Activated effector memory CD4-positive, alpha-beta T cell treated with Interleukin-2 at 50 U/mL for 16 hours (primary cell): ENCODE measurements around the gene CITED1.
"Not testable (repeated sequence)": the region's sequence is repeated elsewhere in the genome, so short reads cannot be mapped to it uniquely, and the experiment has no call there.

Experiments
- DNase-seq: peaks from one replicate; pipeline ENCODE4 v3.0.0-alpha.2; 2020

CITED1 gene, protein sequence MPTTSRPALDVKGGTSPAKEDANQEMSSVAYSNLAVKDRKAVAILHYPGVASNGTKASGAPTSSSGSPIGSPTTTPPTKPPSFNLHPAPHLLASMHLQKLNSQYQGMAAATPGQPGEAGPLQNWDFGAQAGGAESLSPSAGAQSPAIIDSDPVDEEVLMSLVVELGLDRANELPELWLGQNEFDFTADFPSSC

DNA sequence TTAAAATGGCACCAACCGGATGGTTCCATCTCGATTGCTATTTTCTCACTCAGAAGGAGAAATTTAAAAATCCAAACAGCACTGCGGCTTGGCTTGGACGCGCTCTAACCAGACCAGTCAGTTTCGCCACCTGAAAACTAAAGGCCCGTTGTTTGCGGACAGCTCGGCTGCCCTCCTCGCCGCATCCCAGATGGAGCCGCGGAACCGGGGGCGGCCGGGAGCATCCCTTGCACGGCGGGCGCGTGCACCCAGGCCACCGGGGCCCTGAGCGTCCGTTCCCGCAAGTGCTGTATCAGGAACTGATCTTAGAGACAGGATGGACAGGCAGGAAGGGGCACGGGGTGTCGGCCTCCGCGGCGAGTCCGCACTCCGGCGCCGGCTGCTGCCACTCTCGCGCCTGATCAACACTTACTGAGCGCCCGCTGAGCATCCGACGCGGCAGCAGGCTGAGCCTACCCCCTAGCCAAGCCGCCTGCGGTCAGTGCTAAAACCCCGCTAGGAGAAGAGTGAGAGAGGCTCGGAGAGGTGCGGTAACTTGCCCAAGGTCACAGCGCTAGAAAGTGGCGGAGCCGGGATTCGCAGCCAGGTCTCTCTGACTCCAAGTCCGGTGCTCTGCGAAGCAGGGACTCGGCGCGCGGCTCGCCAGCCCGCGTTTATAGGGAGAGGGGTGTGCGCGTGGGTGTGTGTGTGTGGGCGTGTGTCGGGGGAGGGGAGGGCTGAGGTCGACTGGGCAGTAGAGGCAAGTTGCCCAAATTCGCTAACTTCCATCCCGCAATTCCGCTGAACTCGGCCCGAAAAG lies at the start of gene CITED1:
CITED1 (minus strand) TSS at position 629 of the 799 bp plus-strand sequence. CDS start 3,045 bp downstream, outside the sequence.
- DNase-seq = no peak

DNA sequence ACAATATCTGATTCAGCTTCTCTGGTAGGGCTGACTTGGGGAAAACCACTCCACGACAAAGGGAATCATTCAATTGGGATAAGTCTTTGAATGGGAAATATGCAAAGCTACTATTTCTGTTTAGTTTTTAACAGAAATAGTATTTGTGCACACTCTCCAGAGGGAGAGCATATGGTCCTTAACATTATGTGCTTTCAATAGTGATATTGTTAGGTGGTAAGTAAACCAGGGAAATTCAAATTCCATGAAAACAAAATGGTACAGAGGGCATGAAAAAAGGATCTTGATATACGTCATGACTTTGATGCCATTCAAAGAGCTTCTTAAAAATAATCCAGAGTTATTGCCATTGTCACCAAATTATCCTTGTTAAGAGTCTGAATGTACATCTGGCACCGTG lies 47.1 kb upstream of the CITED1 start:
- DNase-seq = no peak

DNA sequence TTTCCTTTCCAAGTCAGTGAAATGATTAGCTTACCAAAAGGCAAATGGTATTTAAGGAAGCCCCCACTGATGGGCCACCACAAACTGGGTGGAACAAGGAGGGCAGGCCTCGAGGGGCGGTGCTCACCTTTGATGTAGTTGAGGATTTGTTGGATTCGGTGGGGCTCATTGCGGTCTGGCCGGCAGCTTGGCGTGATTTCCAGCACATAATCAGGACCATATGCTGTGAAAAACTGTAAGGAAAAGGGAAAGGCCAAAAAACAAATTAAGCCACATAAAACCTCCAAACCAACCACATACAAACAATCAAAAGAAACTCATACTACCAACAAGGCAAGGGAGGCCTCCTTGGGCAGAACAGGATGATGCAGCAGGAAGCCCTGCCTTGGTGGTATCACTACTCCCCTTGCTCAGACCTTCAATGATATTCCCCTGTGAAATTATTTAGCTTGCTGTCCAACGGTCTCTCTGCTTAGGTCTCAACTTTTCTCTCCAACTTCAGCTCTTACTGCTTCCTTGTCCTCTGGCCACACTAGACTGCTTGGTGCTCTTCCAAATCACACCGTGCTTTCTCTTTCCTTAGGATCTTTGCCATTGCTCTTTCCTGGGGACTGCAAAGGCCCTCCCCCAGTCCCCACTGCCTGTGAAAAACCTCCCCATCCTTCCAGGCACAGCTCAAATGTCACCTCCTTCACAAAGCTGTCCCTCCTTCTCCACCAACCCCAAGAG lies 46.1 kb upstream of the CITED1 start:
- no peak for DNase-seq

DNA sequence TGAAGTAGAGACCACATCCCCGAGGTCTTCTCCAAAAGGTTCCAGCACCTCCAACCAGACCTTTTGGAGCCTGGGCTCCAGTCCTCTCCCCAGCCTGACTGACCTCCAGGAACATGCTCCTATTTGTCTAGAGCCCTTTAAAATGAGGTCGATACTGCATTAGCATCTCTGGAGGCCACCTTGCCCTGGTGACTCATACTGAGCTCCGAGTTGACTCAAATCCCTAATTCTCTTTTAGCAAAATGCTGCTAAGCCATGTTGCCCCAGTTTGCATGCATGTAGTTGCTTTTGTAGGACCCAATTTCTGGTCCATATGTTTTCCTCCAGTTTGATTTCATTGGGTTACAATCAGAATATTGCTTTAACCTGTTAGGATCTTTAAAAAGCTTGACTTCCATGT lies 43.5 kb upstream of the CITED1 start:
- DNase-seq = no peak

DNA sequence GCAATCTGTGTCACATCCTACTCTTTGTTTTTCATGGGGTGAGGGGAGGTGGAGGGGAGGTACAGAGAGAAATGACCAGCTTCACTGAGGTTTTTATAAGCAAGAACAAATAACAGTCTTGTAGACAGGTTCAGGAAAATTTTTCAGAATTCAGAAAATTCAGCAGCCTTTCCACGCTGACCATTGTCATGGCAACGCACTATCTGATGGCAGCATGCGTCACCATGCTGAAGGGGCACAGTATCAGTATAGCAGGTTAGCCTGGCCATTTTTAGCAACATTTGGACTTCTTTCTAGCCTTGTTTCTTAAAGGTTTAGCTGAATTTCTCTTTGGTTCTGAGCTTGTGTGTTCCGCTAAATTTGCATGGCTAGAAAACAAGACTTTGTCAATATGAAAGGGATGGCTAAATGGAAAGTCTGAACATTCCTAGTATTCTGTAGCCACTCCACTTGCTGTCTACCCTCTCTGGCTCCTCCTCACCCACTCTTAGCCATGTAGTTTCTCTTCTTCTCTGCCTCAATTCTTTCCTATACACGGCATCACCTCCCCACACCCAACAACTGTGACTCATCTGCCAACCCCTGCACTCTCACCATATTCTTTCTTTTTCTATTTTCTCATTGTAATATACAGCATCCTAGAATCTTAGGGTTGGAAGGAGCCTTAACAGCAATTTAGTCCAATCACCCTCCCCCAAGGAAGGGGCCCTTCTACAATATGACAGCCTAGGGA lies 42.7 kb upstream of the CITED1 start:
- no peak for DNase-seq

DNA sequence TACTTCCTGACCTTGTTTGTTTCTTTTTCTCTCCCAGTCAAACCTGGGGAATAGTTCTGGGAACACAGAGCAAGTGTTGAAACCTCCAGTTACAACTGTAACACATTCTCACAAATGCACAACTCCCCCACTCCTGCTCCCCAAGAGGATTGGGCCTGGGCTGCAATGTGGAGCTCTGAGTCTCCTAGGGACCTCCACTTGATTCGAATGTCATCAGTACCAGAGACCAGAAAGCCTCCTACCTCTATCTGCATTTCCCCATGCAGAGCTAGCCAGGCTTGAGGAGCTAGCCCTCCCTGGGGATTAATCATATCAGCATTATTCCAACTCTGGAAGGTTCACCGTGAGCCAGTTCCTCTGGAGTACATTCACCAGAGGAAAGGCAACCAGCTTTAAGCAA lies 41.7 kb upstream of the CITED1 start:
- no peak for DNase-seq

DNA sequence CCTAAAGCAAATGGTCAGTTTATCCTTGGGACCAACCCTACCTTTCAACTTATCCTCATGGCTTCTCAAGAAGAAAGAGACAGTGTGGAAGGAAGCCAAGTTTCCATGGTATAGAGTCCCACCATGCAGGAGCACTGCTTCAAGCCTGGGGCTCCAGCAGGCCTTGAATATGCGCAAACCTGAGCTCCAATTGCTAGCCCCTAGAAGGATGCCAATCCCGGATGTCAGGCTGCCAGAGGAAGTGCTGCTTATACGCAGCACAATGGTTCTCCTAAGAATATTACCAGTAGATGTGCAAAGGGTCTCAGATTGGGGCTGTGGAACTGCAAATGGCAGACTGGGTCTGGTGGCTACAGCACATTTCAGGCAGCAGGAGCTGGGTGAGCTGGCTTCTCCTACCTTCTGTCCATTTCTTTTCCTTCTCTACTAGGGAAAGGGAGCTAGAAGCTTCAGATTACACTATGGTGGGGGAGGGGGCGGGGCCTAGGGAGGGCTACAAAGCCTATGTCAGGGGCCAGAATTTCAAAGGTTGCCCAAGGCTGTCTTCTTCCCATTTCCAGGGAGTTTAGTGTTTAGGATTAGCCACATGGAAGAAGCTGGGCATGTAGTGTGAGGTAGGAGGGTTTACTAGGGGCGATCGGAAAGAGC lies 40.7 kb upstream of the CITED1 start:
- no peak for DNase-seq

DNA sequence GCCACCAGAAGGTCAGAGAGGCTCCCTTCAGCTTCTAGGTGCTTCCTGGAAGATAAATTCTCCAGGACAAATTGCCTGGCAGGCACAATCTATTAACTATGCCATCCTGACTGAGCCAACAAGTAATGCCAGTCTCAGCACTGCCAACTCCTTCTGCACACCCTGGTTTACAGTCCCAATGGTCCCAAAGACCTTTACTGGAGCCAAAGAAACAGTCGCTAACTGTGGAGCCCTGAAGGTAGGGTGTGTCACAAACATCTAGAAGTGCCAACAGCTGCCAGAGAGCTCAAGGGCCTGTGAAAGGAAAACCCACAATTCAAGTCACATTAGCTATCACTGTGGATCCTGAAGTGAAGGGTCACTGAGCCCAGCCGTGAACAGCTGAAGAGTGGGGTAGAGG lies 34.9 kb upstream of the CITED1 start:
- no peak for DNase-seq

DNA sequence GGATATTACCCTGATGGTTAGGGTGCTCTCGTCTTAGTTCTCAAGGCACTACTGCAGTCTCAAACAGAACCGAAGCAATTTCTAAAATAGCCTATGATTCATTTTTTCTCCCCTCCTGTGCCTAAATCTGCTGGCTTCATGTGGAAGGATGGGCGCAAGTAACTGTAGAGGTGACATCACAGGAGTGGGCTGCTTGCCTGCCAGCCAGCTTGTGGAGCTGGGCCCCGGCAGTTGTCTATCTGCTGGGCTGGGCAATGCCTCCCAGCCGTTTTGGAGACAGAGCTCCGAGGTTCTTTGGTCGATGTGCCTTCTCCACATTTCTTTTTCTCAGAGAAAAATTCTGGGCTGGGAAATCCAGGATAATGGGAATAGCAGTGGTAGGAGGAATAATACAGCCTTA lies 34.3 kb upstream of the CITED1 start:
- no peak for DNase-seq

DNA sequence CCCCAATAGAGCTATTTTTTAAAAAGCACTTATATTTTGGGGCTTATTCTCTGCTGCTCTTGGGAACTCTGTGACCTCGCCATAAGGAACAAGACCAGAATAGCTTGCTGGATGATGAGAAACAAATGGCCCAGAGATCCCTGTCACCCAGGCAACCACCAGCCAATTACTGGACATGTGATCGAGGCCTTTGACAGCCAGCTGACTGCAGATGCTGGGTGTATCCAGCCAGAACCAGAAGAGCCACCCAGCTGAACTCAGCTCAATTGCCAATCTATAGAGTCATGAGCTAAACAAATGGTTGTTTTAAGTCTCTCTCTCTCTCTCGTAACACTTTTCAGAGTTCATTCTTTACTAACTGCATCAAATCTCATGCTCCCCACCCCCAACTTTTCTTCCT lies 24.4 kb upstream of the CITED1 start:
- DNase-seq = no peak

DNA sequence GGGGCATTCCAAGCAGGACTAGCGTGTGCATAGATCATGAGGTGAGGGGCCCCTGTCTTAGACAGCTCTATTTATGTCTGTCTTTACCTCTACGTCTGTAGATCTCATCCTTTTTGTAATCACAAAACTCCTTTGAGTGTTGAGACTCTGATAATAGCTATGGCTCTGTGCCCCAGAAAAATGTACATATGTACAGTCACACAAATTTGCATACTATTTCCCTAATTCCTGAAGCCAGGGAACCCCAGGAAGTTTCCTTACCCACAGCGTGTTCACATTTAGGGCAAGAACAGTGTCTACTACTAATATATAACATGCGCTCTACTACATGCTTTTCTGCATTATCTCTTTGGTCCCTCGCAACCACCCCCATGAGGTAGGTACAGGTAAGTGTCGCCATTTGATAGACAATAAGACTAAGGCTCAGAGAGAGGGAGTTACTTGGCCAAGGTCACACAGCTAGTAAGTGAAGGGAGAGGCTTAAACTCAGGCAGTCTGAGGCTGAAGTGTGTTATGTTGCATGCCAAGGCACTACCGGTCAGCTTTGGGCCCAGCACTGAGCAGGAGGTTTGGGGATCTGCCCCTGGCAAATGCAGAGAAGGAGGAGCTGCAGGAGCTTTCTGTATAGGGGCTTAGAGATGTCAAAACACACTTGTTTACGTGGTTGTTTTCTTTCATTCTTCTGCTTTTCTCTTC lies 21.0 kb upstream of the CITED1 start:
- DNase-seq = no peak

DNA sequence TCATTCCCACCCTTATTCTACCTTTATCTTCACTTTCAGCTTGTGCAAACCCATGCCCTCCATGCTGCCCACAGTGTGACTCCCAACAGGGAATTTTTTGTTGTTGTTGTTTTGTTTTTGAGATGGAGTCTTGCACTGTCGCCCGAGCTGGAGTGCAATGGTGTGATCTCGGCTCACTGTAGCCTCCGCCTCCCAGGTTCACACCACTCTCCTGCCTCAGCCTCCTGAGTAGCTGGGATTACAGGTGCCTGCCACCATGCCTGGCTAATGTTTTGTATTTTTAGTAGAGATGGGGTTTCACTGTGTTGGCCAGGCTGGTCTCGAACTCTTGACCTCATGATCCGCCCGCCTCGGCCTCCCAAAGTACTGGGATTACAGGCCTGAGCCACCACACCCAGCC lies 13.9 kb upstream of the CITED1 start:
- not testable (repeated sequence) for DNase-seq

DNA sequence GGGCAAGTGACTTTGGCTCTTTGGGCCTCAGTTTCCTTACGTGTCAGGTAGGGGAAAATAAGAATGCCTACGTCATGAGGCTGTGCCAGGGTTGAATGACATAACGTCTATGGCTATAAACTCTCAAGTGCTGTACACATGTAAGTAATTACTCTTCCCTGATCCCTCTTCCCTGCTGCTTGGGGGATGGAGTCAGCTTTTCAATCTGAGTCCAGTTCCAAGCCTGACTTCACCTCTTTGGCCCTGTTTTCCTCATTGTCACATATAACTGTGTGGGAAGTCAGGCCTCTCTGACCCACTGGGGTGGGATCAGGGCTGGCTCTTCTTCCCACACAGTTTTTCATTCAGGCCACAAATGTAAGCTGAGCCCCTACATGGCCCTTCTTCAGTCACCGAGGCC lies 11.4 kb upstream of the CITED1 start:
- no peak for DNase-seq

DNA sequence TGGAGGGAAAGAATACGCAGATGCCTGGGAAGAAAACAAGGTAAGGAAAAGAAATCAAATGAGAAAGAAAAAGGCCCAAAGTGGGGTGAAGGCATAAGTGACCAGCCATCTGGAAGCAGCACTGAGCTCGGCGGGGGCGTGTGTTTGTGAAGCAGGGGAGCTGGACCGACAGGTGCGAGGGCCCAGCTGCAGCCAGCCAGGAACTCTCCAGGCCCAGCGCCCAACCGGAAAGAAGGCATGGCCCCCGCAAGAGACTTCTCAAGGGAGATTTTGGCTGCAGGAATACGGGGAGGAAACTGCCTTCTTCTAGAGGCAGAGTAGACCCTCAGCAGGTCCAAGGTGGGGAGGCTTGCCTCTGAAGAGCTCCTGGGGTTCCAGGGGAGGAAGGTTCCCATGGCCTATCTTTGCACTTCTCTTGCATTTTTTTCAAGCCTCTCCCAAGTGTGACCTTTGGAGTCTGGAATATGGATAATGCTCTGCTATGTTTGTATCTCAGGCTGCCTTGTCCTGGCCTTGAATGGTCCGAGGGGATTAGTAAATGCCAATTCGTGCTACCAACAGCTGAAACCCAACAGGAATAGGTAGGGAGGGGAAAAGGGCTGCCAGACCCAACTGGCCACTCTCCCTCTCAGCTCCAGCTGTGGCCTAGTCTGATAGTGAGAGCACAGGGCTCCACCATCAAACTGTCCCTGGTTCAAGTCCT lies 10.8 kb upstream of the CITED1 start:
- no peak for DNase-seq

DNA sequence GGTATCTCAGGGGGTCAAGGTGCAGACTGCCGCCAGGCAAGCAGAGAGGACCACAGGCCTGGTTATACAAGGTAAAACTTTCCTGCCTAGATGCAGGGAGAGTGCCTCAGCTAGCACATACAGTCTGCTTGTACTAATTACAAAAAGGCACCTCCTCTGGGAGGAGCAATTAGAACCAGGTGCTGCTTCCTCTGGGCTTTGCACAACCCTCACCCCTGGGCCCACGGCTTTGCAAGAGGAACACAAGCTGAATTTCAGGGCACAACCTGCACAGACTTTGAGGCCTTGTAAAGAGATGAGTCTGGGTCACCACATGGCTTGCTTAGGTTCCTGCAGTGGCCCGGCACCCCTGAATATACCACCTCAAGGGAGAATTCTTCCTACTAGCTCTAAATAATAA lies 9.2 kb upstream of the CITED1 start:
- no peak for DNase-seq

DNA sequence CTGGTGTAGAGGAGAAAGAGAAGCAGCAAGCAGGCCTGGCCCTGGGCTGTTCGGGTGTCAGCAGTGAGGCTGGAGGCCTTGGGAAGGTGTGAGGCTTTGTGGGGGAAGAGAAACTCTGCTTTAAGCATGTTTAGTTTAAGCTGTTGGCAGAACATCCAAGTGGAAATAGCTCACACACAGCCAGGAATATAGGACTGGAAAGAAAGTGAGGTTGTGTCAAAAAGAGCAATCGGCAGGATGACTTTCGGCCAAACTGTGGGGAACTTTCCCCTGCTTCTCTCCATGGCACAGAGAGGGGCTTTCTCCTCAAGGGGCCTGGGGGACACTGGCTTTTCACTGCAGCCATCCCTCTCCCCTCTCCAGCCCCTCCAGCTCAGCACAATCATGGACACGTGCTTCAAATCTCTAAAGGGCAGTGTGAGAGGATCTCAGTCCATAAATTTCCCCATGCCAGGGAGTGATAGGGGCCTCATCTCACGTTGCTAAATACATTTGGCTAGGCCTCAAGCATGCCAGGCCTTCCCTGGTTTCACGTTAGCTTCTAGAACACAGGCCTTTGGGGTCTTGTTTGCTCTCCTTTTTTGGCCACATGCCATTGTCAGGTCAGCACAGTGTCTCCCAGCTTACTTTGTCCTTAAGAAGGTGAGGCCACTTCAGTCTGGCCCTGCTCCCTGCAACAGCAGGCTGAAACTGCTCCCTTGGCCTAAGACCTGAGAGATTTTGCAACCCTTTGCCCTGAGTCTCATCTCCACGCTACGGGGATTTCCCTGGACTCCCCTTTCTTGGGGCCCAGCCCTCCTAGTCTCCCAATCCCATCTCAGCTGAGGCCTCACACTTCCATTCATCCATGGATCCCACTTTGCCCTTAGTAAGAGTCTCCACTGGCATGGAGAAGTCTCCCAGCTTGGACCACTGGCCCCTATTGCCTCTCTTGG lies 8.3 kb upstream of the CITED1 start:
- DNase-seq = no peak

DNA sequence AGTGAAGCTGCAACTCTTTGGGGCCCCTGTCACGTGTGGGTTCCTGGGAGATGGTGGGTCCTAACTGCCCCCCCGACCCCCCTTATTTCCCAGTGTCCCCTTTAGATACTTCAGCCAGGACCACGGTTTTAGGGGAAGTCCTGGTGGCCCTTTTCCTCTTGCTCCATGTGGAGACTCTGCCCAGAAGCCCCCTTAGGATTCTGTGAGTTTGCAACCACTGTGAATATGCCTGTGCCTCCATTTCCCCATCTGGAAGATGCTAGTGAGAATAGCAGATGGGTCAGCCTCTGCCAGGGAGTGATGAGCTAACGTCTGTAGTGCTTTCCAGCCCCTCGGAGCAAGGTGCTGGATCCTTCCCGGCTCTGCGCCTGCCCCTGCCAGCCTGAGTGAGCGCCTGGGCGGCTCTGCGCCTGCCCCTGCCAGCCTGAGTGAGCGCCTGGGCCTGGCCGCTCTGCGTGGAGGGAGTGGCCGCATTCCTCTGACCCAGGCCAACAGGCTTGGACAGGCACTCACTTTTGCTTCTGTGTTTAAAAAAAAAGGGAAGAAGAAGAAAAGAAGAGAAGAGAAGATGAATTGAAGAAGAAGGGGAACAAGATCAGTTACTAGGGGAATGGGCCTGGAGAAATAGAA lies 6.7 kb upstream of the CITED1 start:
- no peak for DNase-seq

DNA sequence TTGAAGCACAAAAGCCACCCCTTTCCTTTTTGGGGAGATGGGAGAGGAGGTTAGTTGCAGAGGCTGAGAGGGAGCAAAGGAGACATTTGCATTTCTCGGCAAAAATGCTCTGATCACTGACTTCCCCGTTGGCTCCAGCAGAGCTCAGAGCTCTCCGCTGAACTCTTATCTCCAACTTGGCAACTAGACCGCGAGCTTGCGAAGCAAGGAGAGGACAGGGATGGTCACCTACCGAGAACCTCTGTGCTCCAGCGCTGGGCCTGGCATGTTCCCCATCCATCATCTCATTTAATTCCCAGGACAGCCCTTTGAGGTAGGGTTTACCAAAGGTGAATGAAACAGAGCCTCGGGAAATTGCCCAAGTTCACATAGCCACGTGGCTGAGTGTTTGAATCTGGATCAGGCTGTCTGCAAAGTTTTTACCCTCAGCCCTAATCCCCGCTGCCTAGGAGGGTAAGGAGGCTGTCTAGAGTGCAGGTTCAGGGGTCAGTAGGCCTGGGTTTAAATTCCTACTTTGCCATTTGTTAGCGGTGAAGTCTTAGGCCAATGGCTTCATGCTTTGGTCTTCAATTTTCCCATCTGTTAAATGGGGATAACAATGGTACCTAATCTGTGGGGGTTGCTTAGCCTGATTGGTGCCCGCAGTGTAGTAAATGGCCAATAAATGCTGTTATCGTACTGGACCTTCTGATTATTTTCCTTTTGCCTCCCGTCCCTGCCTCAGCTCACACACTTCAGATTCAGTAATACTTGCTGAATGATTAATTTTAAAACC lies 3.8 kb upstream of the CITED1 start:
- DNase-seq = no peak
